HepG2 (cell line): ENCODE results near the gene GRK5. TPM values are rescaled to one million over a fixed set of nuclear protein-coding genes. Genes with fewer than 3 reads are reported as not detected.

Experiments
- ESRRA ChIP-seq: sonication (generic); formaldehyde crosslinking; IDR thresholded peaks from 2 replicates; pipeline ENCODE4 v1.5.1; 2020; ENCODE audit warnings: mild to moderate bottlenecking, low read depth, missing genetic modification reagents
- GPN1 ChIP-seq: sonication (generic); formaldehyde crosslinking; IDR thresholded peaks from 2 replicates; pipeline ENCODE4 v1.5.1; 2020; ENCODE audit warnings: missing genetic modification reagents, borderline replicate concordance
- HOXA9 ChIP-seq: sonication (generic); formaldehyde crosslinking; IDR thresholded peaks from 2 replicates; pipeline ENCODE4 v1.8.1; 2022; ENCODE audit warnings: missing genetic modification reagents, mild to moderate bottlenecking, moderate library complexity, borderline replicate concordance
- KAT7 ChIP-seq: IDR thresholded peaks from 2 replicates; pipeline ENCODE4 v1.6.1; 2018; ENCODE audit warnings: borderline replicate concordance, missing compliant biosample characterization
- MAF1 ChIP-seq: sonication (generic); formaldehyde crosslinking; IDR thresholded peaks from 2 replicates; pipeline ENCODE4 v1.5.0; 2020; ENCODE audit warnings: missing genetic modification reagents, borderline replicate concordance
- SMARCE1 ChIP-seq: fragments of 450-650 bp; IDR thresholded peaks from 2 replicates; pipeline ENCODE4 v1.6.1; 2017; ENCODE audit warnings: borderline replicate concordance
- SP5 ChIP-seq: IDR thresholded peaks from 2 replicates; pipeline ENCODE4 v1.6.1; 2016; ENCODE audit warnings: low read depth, borderline replicate concordance
- TCF7L2 ChIP-seq: IDR thresholded peaks from 2 replicates; pipeline ENCODE4 v1.6.1; 2011; ENCODE audit warnings: mild to moderate bottlenecking, low read depth, low read length, moderate library complexity
- THAP9 ChIP-seq: sonication (generic); formaldehyde crosslinking; IDR thresholded peaks from 2 replicates; pipeline ENCODE4; 2020; ENCODE audit warnings: missing genetic modification reagents, mild to moderate bottlenecking, borderline replicate concordance
- ZBTB25 ChIP-seq: IDR thresholded peaks from 2 replicates; pipeline ENCODE4 v1.6.1; 2018; ENCODE audit warnings: missing genetic modification reagents
- ZFP82 ChIP-seq: sonication (generic); formaldehyde crosslinking; IDR thresholded peaks from 2 replicates; pipeline ENCODE4 v1.5.1; 2020; ENCODE audit warnings: mild to moderate bottlenecking, missing genetic modification reagents, borderline replicate concordance
- ZNF629 ChIP-seq: sonication (generic); formaldehyde crosslinking; conservative IDR thresholded peaks from 2 replicates; pipeline ENCODE4 v1.5.0; 2020; ENCODE audit warnings: missing genetic modification reagents
- polyA plus RNA-seq, 8 experiments: library from polyadenylated mRNA; depleted of rRNA in 3 of 8; stranded (reverse) in 7 of 8; unstranded in 1 of 8; fragments of >200 nt; fragmentation: Illumina TruSeq in 4 of 8; extraction: Trizol in 4 of 8; gene quantifications; 2 replicates each; pipeline versions ENCODE4 v1.2.1 to v1.2.3, GENCODE V29; 2011 to 2016; ENCODE audit warnings: low read depth in 4 of 8, missing spikeins in 1 of 8, mixed read lengths in 1 of 8; ENCODE audit not compliant: insufficient read depth in 1 of 8
- total RNA-seq, 5 experiments: library from RNA; depleted of rRNA; stranded (reverse); fragments of >200 nt; fragmentation: Illumina TruSeq; extraction: Trizol; gene quantifications; 2 replicates each; pipeline ENCODE4 v1.2.3, GENCODE V29; 2016; ENCODE audit warnings: low read depth in 1 of 5
- TF ChIP-seq, protein P1 (sequence below): sonication (generic); formaldehyde crosslinking; IDR thresholded peaks from 2 replicates; pipeline ENCODE4 v1.4.0; 2020; ENCODE audit warnings: missing genetic modification reagents, borderline replicate concordance
- TF ChIP-seq, protein P2 (sequence below): sonication (generic); formaldehyde crosslinking; IDR thresholded peaks from 2 replicates; pipeline ENCODE4 v1.4.0; 2020; ENCODE audit warnings: missing genetic modification reagents

GRK5 gene
- total and polyA plus RNA-seq, 2 of the 13 experiments (the other 11 are each of a cell fraction or from before 2014, with no cell fraction given), result 10.4 to 12.6 TPM

- TF ChIP-seq, protein P1, sequence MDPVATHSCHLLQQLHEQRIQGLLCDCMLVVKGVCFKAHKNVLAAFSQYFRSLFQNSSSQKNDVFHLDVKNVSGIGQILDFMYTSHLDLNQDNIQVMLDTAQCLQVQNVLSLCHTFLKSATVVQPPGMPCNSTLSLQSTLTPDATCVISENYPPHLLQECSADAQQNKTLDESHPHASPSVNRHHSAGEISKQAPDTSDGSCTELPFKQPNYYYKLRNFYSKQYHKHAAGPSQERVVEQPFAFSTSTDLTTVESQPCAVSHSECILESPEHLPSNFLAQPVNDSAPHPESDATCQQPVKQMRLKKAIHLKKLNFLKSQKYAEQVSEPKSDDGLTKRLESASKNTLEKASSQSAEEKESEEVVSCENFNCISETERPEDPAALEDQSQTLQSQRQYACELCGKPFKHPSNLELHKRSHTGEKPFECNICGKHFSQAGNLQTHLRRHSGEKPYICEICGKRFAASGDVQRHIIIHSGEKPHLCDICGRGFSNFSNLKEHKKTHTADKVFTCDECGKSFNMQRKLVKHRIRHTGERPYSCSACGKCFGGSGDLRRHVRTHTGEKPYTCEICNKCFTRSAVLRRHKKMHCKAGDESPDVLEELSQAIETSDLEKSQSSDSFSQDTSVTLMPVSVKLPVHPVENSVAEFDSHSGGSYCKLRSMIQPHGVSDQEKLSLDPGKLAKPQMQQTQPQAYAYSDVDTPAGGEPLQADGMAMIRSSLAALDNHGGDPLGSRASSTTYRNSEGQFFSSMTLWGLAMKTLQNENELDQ (CRISPR knock-in tag), result no peak
- no peak for TF ChIP-seq GPN1
- TF ChIP-seq MAF1, result no peak
- TF ChIP-seq ZBTB25 (CRISPR knock-in tag), result peak; percentile 57; the same call in 1 of the 2 replicates
- TF ChIP-seq SMARCE1, result no peak
- TF ChIP-seq KAT7 (CRISPR knock-in tag), result no peak
- peak; percentile 60; the same call in 1 of the 2 replicates for TF ChIP-seq SP5 (CRISPR knock-in tag)
- TF ChIP-seq ZNF629, result 0 out of 2 replicates have a peak, but pooled peaks have one; percentile 14
- no peak for TF ChIP-seq HOXA9 (CRISPR knock-in tag)
- peak; percentile 79; the same call in 1 of the 2 replicates for TF ChIP-seq ZFP82 (CRISPR knock-in tag)
- no peak for TF ChIP-seq THAP9 (CRISPR knock-in tag)
- no peak for TF ChIP-seq TCF7L2
- TF ChIP-seq, protein P2, sequence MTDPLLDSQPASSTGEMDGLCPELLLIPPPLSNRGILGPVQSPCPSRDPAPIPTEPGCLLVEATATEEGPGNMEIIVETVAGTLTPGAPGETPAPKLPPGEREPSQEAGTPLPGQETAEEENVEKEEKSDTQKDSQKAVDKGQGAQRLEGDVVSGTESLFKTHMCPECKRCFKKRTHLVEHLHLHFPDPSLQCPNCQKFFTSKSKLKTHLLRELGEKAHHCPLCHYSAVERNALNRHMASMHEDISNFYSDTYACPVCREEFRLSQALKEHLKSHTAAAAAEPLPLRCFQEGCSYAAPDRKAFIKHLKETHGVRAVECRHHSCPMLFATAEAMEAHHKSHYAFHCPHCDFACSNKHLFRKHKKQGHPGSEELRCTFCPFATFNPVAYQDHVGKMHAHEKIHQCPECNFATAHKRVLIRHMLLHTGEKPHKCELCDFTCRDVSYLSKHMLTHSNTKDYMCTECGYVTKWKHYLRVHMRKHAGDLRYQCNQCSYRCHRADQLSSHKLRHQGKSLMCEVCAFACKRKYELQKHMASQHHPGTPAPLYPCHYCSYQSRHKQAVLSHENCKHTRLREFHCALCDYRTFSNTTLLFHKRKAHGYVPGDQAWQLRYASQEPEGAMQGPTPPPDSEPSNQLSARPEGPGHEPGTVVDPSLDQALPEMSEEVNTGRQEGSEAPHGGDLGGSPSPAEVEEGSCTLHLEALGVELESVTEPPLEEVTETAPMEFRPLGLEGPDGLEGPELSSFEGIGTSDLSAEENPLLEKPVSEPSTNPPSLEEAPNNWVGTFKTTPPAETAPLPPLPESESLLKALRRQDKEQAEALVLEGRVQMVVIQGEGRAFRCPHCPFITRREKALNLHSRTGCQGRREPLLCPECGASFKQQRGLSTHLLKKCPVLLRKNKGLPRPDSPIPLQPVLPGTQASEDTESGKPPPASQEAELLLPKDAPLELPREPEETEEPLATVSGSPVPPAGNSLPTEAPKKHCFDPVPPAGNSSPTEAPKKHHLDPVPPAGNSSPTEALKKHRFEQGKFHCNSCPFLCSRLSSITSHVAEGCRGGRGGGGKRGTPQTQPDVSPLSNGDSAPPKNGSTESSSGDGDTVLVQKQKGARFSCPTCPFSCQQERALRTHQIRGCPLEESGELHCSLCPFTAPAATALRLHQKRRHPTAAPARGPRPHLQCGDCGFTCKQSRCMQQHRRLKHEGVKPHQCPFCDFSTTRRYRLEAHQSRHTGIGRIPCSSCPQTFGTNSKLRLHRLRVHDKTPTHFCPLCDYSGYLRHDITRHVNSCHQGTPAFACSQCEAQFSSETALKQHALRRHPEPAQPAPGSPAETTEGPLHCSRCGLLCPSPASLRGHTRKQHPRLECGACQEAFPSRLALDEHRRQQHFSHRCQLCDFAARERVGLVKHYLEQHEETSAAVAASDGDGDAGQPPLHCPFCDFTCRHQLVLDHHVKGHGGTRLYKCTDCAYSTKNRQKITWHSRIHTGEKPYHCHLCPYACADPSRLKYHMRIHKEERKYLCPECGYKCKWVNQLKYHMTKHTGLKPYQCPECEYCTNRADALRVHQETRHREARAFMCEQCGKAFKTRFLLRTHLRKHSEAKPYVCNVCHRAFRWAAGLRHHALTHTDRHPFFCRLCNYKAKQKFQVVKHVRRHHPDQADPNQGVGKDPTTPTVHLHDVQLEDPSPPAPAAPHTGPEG (CRISPR knock-in tag), result peak; percentile 62; the same call in 1 of the 2 replicates
- peak; percentile 39; the same call in 1 of the 2 replicates for TF ChIP-seq ESRRA (CRISPR knock-in tag)
Observed at GRCh38 chr10:119270762-119271366, 63.5 kb downstream of the GRK5 start (continued).
